HUES48 (cell line): ENCODE measurements around the gene PDE6A.

Source experiments
- H3K27ac ChIP-seq: one replicate; pipeline ENCODE4 v1.7.0; 2013; ENCODE audit warnings: low read depth, low read length, inconsistent platforms
- H3K27me3 ChIP-seq: 2 replicates; pipeline ENCODE4 v1.6.1; 2013; ENCODE audit warnings: mild to moderate bottlenecking, low read length; ENCODE audit not compliant: control insufficient read depth, insufficient read depth
- H3K36me3 ChIP-seq: 2 replicates; pipeline ENCODE4 v1.6.1; 2013; ENCODE audit warnings: low read length; ENCODE audit not compliant: control insufficient read depth, insufficient read depth
- H3K4me1 ChIP-seq: 2 replicates; pipeline ENCODE4 v1.6.1; 2013; ENCODE audit warnings: mild to moderate bottlenecking, low read length; ENCODE audit not compliant: control insufficient read depth, insufficient read depth
- H3K4me3 ChIP-seq: 2 replicates; pipeline ENCODE4 v1.5.1; 2013; ENCODE audit warnings: mild to moderate bottlenecking, low read depth, low read length
- H3K9ac ChIP-seq: 2 replicates; pipeline ENCODE4 v1.6.1; 2013; ENCODE audit warnings: mild to moderate bottlenecking, low read depth, low read length, moderate library complexity
- H3K9me3 ChIP-seq: 2 replicates; pipeline ENCODE4 v1.6.1; 2013; ENCODE audit warnings: low read length; ENCODE audit not compliant: control insufficient read depth, insufficient read depth

PDE6A gene

DNA sequence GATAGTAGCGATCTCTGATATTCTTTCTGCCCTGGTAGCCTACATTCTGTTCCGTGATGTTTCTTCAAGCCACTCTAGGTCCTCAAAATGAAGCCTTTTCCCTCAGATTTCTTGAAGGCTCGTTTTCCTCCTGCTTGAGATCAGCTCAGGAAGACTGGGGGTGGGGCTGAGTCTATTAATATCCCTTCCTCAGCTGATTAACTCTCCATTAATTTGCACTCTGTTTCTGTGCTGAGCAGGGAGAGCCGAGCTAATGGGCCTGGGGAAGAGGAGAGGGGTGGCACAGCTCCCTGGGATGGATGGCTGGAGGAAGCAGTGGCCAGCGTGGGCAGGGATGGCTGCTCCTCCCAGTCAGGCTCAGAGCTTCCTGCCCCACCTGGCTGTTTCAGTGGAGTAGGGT is 121.2 kb downstream of the PDE6A start:
- Histone ChIP-seq H3K27me3 (no peaks in the 10 kb centered on the region), H3K9ac (no peak overlapping the region), H3K9me3 (no peaks in the 10 kb centered on the region), H3K36me3 (peaks cover 10% of the 10 kb centered on the region), H3K4me3 (no peak overlapping the region), H3K4me1 (peaks cover 8% of the 10 kb centered on the region; the same call in 1 of the 2 replicates), H3K27ac (no peak overlapping the region)

DNA sequence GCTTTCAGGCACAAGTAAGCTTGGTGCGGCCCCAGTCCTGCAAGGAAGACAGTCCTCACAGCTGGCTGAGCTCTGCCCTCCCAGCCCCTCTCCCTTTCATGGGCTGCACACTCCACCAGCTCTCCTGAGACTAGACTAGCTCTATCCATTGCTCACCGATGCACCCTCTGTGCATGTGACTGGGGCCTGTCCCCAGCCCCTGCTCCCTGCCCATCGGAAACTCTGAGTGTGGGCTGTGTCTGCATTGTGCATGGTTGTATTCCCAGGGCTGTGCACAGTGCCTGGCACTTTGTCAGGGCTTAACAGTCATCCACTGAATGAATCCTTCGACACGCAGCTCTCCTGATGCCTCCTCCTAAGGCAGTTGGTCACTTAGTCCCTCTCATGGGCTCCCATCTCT is 122.3 kb downstream of the PDE6A start:
- H3K4me3 ChIP-seq = no peak overlapping the region
- peaks cover 6% of the 10 kb centered on the region for H3K36me3 ChIP-seq
- peaks cover 8% of the 10 kb centered on the region; the same call in 1 of the 2 replicates for H3K4me1 ChIP-seq
- H3K9me3 ChIP-seq = no peaks in the 10 kb centered on the region
- H3K27ac ChIP-seq = no peak overlapping the region
- no peak overlapping the region for H3K9ac ChIP-seq
- no peaks in the 10 kb centered on the region for H3K27me3 ChIP-seq

DNA sequence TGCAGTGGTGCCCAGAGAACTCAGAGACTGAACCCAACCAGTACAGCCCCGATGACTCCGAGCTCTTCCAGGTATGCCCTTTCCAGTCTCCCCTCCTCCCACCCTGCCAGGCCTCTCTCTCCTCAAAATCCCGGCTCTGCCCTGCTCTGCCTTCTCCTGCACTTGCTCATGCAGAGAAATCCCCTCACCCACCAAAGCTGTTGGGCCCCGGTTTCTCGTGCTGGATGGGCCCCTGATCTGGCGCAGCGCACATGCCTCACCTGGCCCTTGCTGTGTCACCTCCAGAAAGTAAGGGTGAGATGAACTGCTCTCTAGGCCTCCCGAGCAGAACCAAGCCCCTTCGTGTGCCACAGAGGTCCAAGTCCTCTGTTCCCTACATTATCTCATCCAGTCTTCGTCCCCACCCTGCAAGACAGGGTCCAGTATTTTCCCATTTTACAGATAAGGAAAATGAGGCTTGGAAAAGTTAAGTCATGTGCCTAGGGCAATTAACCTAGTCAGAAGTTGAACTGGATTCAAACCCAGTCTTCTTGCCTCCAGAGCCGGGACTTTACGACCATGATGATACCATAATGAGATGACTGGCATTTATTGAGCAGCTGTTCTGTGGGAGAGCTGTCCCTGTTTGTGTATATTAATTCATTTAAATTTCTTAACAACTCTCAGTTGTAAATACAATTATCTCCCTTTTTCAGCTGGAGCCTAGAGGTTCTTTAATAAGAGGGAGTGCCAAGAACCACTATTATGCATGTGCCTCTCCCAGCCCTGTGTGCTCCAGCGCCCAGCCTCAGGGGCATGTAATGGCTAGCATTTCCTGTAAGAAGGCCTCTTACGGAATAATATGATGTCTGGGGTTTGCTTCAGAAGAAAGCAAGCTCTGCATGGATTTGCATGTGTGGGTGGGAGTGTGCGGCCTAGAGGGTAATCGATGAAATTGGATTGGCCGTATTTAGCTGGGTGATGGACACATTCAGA is 123.8 kb downstream of the PDE6A start:
- H3K36me3 ChIP-seq = no peaks in the 10 kb centered on the region
- no peaks in the 10 kb centered on the region for H3K9me3 ChIP-seq
- H3K4me1 ChIP-seq = peaks cover 8% of the 10 kb centered on the region; the same call in 1 of the 2 replicates
- H3K9ac ChIP-seq = no peak overlapping the region
- no peaks in the 10 kb centered on the region for H3K27me3 ChIP-seq
- no peak overlapping the region for H3K4me3 ChIP-seq
- no peak overlapping the region for H3K27ac ChIP-seq

DNA sequence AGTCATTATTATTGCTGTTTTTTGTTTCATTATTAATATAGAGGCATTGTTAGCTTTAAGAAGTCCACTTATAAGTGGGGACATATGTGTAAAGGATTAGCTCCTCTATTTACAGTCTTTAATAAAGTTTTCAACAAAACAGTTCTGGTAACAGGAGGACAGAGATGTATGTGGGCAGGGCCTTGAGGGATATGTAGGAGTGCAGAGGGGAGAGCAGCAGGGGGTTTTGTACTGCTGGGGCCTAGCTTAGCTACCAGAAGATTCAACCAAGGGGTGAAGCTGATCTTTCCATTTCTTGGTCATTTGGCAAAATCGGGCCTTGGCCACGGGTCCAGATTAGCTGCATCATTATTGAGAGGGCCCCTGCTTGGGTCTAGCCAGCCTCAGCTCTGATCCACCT is 124.6 kb downstream of the PDE6A start:
- H3K27me3 ChIP-seq = no peaks in the 10 kb centered on the region
- no peak overlapping the region for H3K4me3 ChIP-seq
- H3K9me3 ChIP-seq = no peaks in the 10 kb centered on the region
- H3K9ac ChIP-seq = no peak overlapping the region
- H3K4me1 ChIP-seq = peaks cover 8% of the 10 kb centered on the region; the same call in 1 of the 2 replicates
- no peak overlapping the region for H3K27ac ChIP-seq
- no peaks in the 10 kb centered on the region for H3K36me3 ChIP-seq

DNA sequence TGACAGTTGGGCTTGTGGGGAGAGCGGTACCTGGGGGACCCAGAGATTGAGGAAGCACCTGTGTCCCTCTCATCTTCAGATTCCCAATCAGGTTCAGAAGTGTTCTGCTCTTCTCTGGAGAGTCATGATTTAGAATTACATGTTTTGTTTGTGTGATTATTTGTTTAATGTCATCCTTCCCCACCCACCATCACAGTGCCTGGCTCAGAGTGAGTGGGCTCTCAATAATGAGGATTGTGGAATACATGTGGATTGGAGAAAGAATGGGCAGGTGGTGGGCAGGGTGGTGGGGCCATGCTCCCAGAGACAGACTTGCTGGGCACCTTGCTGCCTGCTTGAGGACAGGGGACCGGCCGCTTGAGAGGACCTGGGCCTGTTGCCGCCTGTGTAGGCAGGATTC is 126.5 kb downstream of the PDE6A start:
- H3K27ac ChIP-seq = no peak overlapping the region
- peaks cover 8% of the 10 kb centered on the region; the same call in 1 of the 2 replicates for H3K4me1 ChIP-seq
- H3K9me3 ChIP-seq = no peaks in the 10 kb centered on the region
- no peak overlapping the region for H3K4me3 ChIP-seq
- no peaks in the 10 kb centered on the region for H3K36me3 ChIP-seq
- H3K9ac ChIP-seq = no peak overlapping the region
- no peaks in the 10 kb centered on the region for H3K27me3 ChIP-seq

DNA sequence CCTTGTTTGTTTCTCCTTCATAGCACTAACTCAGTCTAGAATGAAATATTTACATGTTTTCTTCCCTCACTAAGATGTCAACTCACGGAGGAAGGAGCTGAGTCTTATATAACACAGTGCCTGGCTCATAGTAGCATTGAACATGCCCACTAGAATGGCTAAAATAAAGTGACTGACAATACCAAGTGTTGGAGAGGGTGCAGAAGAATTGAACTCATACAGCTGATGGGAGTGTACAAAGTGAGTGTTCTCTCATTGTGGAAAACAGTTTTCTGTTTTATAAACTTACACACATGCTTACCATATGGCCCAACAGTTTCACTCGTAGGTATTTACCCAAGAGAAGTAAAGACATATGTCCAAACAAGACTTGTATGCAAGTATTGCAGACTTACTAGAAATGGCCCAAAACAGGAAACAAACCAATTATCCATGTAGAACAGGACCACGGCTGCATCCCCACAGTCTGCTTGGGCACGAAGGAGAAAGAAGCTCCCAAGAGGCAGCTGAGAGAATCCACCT is 127.0 kb downstream of the PDE6A start:
- no peak overlapping the region for H3K4me3 ChIP-seq
- no peaks in the 10 kb centered on the region for H3K9me3 ChIP-seq
- H3K27ac ChIP-seq = no peak overlapping the region
- H3K27me3 ChIP-seq = no peaks in the 10 kb centered on the region
- H3K4me1 ChIP-seq = peaks cover 3% of the 10 kb centered on the region; the same call in 1 of the 2 replicates
- H3K9ac ChIP-seq = no peak overlapping the region
- no peaks in the 10 kb centered on the region for H3K36me3 ChIP-seq

DNA sequence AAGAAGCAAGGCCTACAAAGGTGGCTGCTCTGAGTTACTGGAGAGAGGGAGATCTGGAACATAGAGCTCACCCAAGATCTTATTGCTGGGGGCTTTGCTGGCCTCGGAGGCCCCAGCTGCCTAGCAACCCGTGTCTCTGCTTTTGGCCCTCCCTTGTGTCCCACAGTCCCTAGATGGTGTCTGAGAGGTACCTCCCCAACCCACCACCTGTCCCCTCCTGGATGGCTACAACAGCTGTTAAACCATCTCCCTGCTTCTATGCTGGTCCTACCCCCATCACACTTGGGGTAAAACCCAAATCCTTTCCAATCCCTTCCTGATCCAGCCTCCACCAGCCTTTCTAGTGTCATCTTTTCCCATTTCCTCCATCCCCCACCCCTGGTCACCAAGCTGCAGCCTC is 127.9 kb downstream of the PDE6A start:
- Histone ChIP-seq H3K27me3 (no peaks in the 10 kb centered on the region), H3K4me3 (no peak overlapping the region), H3K9ac (no peak overlapping the region), H3K9me3 (no peaks in the 10 kb centered on the region), H3K36me3 (no peaks in the 10 kb centered on the region), H3K4me1 (no peaks in the 10 kb centered on the region), H3K27ac (no peak overlapping the region)

DNA sequence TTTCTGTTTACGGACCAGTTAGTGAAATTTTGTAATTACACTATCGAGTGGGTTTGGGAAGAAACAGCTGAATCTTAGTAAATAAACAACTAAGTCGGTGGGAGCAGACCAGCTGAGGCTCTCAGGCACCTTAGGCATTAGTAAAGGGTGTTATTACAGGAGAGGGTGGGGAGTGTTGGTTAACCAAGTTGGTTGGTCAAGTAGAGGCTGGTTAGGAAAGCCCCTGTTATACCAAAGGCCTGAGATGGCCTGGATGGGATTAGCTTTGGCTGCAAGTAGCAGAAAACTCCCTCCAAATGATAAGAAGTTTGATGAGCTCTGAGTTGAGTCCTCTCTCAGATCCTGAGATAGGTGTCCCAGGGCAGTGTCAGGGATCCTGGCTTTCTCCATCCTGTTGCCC is 133.1 kb downstream of the PDE6A start:
- Histone ChIP-seq H3K9me3 (no peaks in the 10 kb centered on the region), H3K27ac (no peak overlapping the region), H3K4me3 (no peak overlapping the region), H3K27me3 (no peaks in the 10 kb centered on the region), H3K9ac (no peak overlapping the region), H3K4me1 (peaks cover 7% of the 10 kb centered on the region; the same call in 1 of the 2 replicates), H3K36me3 (no peaks in the 10 kb centered on the region)

DNA sequence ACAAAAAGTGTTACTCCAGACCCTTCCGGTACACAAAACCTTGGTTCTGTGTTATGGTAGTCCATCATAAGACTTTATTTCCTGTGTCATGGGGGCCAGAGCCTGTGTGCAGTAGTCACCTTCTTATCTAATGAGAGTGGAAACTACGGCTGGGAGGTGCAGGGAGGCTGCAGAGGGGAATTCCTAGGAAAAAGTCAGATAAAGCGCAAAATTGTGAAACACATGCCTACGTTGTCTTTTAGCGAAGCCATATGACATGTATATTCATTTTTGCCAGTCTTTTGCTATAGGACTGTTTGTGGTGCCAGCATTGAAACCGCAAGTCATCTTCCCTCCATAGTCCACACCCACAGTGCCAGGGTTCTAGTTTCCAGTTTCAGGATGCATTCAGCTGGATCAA is 133.7 kb downstream of the PDE6A start:
- Histone ChIP-seq H3K36me3 (no peaks in the 10 kb centered on the region), H3K27me3 (no peaks in the 10 kb centered on the region), H3K4me1 (peaks cover 11% of the 10 kb centered on the region; the same call in 1 of the 2 replicates), H3K9me3 (no peaks in the 10 kb centered on the region), H3K27ac (no peak overlapping the region), H3K9ac (no peak overlapping the region), H3K4me3 (no peak overlapping the region)

DNA sequence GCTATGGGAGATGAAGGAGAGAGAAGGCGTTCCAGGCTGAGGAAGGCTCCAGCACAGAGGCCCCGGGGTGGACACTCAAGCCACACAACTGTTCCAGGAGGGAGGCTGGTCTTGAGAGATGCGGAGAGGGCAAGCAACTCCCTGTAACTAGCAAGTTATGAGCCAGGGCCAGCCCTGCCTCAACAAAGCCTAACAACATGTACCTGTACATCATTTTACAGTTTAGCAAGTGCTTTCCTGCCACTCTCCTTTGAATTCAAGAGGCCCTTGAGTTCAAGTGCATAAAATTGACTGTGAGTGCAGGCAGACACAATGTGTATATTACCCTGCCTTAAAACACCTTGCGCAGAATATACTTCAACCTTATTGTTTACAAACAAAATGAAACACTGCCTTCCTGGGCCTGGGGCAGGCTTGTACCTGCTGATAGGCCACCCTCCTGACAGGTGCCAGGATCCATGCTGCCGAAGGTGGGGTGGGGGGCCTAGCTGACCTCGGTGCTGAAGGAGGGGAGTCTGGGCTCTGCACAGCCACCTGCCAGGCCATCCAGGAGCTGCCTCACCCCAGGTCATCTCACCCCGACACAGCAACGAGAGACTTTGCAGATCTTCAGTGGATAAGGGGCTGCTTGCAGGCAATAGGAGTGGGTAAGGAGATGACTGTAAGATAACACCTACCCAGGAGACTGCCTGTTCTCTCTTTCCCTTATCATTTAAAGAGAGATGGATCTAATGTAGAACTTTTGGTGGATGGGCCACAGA is 134.5 kb downstream of the PDE6A start:
- Histone ChIP-seq H3K27me3 (no peaks in the 10 kb centered on the region), H3K9ac (no peak overlapping the region), H3K9me3 (no peaks in the 10 kb centered on the region), H3K4me3 (no peak overlapping the region), H3K36me3 (no peaks in the 10 kb centered on the region), H3K27ac (no peak overlapping the region), H3K4me1 (peaks cover 14% of the 10 kb centered on the region; the same call in 1 of the 2 replicates)
